Measurements from ENCODE around the gene ATP13A3.
A peak's percentile ranks its signal among the peaks of the same experiment; 100 is the strongest.
"Not testable (repeated sequence)": the region's sequence is repeated elsewhere in the genome, so short reads cannot be mapped to it uniquely, and the experiment has no call there.

ATP13A3 gene

GRCh38 chr3:194499516-194499915 is 12.7 kb upstream of the ATP13A3 start:
- DNase-seq = not testable (repeated sequence)

DNA sequence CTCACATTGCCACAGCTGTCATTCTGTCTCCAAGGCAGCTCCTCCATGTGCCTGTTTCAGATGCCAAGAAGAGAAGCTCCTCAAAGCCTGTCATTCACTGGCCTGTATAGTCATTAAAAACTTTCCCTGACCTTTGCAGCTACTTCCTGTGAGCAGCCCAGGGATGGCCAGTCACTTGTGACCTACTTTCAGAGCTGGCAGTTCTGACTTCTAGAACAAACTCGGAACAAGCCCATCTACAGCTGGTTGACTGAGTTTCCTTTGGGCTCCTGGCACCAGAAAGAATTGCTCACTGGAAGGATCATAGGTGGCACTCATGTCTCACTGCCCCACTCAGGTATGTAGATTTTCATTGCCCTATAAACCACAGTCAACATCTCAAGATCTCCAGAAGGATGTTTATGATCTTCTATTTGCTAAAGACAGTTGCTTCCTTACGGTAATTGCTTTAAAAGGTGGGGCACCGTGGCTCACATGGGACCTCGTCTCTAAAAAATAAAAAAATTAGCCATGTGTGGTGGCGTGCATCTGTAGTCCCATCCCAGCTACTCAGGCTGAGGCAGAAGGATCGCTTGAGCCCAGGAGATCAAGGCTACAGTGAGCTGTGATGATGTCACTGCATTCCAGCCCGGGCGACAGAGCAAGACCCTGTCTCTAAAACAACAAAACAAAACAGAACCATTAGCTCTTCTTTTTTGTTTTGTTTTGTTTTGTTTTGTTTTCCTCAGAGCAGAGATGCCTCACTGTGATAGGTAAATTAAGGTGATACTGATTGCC is 11.2 kb upstream of the ATP13A3 start:
- DNase-seq = no peak

DNA sequence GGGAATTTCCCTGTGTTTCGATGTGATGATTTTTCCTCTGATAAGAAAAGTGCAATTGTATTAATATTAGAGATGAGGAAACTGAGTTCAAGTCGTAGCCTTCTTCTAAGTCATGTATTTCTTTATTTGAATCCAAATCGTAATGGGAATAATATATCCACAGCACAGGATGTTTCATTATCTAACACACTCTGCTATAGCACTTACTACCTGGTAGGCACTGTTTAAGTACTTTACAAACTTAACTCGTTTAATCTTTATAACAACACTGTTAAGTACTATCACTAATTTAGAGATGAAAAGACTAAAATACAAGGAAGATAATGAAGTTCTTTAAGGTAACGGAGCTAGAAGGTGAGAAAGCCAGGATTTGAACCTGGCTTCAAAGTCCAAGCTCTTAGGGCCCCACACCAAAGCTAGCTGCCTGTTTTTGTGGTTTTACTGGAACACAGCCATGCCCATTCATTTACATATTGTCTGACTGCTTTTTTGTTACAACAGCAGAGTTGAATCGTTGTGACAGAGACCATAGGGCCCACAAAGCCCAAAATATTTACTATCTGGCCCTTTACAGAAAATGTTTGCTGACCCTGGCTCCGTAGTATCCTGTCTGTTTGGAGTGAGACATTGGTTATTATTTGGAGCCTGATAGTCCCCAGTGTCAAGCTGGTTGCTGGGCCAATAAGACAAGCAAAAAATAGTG is 9.6 kb upstream of the ATP13A3 start:
- DNase-seq = no peak

DNA sequence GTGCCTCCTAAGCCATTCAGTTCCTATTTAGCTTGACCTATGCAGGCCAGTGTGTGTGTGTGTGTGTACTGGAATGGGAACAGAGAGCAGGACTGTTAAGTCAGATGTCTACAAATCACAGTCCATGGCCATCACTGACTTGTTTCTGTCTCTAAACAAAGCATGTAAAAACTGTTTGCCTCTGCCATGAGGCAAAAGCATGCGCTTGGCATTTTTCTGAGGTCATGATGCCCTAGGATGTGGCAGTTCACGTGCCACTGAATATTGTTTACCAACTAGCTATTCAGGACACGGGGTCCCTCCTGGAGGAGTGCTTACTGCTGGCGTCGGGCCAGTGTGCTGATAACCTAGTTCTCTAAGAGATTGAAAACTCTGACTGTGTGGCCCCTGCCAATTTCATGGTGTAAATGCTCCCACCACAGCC is 8.2 kb upstream of the ATP13A3 start:
- DNase-seq = no peak

DNA sequence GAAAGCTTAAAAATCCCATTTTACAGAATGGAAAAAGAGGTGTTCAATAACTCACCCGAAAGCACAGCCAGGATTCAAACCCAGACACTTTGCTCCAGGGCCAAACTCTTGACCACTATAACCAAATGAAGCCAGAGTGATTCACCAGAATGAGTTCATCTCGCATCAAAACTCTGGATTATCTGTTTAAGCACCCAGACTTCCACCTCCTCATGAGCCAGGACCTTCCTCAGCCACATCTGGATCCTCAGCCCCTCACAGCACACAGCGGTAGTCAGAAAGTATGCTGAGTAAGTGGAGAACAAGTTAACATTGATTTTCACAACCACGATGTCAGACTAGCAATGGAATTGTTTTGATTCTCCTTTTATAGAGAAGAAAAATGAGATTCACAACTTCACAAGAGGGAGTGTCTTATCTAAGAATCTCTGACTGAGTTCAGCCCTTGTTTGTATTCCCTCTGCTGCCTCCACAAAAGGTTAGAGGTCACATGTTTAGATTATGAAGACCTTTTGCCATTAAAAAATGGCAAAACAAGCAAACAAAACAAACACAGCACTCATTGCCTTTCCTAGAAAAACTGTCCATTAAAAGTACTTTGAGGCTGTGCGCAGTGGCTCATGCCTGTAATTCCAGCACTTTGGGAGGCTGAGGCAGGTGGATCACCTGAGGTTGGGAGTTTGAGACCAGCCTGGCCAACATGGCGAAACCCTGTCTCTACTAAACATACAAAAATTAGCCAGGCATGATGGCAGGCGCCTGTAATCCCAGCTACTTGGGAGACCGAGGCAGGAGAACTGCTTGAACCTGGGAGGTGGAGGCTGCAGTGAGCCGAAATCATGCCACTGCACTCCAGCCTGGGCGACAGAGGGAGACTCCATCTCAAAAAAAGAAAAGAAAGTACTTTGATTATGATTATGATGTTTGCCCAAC is 7.5 kb upstream of the ATP13A3 start:
- DNase-seq = not testable (repeated sequence)

DNA sequence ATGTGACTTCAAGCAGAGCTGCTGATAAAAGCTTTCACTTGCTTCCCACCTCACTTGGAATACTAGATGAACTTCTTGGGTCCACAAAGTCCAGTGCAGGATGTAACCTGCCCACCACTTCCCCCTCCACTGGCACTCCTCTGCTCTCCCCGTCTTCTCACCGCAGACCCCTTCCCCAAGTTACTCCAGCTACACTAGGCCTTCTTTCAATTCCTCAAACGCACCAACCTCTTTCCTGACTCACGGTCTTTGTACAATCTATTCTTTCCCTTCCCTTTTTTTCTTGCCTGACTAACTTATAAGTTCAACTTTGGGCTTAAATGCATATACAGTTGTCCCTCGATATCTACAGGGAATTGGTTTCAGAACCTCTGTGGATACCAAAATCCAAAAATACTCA is 5.2 kb upstream of the ATP13A3 start:
- DNase-seq = no peak

DNA sequence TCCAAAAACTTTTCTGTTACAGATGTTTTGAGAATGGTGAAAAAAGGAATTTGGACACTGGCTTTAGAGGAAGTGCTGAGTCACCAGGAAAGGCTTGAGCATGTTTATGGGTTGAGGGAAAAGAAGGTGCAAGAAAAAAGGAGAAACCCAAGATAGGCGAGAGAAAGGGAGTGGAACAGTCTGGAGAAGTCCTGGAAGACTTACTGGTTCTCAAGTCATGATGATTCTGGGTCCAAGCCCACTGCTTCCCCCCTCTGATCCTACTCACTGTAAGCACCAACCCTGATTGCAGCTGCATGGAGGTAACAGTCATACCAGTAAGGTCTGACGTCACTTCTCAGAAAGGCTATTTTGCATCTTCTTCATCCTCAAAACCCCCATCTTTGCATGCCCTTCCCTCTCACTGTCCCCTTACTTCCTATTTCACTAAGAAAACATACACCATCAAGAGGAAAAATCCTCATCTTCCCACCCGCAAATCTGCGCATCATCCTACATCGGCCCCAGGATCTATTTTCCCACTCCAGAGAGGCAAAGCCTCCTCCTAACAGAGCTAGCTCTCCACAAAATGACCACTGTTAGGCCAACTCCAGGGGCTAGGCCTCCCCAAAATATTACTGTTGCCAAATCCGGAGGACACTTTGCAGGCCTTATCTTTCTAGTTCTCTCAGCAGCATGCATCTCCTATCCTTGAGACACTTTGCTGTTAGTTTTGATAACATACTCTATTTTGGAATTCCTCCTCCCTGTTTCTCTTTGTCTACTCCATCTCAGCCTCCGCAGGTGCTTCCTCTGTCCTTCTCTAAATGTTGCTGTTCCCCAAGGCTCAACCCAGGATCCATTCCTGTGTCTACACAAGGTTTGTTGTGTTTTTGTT is 3.2 kb upstream of the ATP13A3 start:
- peak; percentile 42 for DNase-seq

GRCh38 chr3:194488055-194488742 is 1.4 kb upstream of the ATP13A3 start:
- DNase-seq = no peak

DNA sequence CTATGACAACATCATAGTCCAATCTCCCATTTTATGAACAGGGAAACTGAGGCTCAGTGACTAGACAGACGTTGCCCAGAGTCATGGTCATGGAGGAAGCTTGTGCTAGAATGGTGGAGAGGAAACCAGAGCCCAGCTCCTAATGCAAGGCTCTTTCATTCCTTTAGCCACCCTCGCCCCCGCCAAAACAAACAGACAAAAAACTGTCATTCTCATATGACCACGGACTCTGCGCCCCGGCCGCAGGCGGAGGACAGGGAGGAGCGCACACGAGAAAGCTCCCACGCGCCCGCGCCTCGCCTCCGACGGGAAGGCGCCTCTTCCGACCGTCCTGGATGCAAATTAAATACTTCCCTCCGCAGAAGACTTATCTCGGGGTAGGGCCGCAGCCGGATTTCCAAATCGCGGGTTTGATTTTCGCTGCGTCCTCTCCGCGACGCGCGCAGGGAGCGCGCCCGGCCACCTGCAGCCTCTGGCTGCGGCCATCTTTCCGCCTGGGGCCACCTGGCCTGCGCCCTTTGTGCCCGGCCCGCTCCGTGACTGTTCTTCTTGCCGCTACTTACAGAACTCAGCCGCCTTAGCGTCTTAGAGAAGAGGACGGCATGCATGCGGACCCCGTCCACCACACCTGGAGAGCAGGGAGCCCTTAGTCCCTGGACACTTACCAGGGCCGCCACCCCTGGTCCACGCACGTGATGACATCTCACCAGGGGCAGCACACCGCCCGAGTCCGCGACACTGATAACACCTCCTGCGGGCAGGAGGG is 670 bp upstream of the ATP13A3 start:
- DNase-seq = peak; percentile 41

DNA sequence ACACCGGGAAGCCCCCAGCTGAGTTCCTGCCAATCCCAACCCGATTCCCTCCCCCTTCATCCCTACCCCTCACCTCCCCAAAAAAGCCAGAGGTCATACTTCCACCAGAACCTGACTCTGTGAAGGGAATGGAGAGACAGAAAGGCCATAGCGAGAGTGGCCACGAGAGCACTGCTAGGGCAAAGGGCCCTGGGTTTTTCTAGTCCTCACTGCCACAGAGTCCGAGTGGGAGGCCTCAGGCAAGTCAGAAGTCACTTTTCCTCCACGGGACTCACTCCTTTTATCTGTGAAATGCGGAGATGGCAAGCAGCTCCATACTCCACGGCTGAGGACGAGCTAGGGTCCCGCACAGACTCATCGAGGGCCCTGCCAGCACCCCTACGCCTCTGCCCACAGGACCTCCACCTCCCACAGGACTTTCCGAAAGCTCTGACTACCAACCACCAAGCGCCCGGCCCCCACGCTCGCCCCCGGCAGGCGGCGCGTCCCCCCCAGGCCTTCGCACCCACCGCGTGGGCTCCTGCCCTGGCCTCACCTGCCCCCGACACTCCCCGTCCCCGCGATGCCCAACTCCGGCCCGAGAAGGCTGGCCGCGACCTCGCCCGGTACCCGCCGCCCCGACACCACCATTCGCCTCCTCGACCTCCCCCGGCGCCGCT is 792 bp downstream of the ATP13A3 start:
- peak; percentile 68 for DNase-seq

DNA sequence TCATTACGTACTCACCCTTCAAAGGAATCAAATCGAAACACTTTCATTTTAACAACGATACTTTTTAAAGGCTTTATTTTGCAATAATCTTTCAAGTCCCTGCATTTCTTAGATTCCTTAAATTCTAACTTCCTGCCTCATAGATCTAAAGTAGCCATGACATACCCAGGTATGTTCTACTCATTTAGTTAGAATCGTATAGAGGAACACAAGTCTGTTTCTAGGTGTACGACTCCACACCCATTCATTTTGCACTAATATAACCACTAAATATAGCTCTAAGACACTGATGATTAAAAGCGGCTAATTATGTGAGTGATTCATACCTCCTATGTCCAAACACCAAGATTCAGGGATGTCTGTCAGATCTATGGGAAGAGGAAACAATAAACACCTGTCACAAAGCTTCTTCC is 1.3 kb downstream of the ATP13A3 start:
- DNase-seq = no peak

DNA sequence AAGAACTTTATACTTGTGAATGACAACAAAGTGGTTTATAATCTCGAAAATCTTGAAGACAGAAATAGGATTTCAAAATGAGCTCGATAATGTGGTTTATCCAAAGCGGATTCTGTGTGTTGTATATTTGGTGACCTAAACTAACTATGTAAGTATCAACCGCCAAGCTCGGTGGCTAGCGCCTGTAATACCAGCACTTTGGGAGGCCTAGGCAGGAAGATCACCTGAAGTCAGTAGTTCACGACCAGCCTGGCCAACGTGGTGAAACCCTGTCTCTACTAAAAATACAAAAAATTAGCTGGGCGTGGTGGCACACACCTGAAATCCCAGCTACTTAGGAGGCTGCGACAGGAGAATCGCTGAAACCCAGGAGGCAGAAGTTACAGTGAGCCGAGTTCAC is 2.2 kb downstream of the ATP13A3 start:
- no peak for DNase-seq

DNA sequence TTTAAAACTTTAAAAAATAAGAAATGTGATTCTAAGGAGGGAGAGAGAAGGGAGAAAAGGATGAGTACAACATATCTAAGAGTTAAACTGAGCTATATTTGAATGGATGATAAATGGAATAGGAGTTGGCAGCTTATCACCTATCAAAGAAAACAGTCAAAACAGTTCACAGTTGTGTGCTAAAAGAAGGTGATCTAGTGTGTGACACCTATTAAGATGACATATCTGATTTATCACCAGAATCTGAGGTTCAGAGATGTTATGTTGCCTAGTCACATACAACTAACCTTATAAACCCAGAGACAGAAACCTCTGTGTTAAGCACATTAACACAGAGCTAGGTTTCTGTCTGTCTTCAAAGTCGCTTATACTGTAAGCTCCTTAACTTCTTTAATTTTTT is 3.0 kb downstream of the ATP13A3 start:
- no peak for DNase-seq

GRCh38 chr3:194482830-194483229 is 4.0 kb downstream of the ATP13A3 start:
- not testable (repeated sequence) for DNase-seq

DNA sequence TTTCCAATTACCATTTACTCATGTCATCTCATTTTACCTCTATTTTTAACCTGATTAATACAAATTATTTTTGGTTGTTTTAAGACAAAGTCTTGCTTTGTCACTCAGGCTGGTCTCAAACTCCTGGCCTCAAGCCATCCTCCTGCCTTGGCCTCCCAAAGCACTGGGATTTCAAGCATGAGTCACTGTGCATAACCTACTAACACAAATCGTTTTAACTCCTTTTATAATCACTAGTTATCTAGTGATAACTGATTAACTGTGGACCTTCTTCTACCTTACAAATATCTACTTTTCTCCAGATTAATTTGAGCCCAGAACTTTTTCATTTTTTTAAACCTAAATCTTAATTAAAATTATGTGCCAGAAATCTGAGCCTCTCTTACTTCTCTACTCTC is 4.6 kb downstream of the ATP13A3 start:
- DNase-seq = no peak

DNA sequence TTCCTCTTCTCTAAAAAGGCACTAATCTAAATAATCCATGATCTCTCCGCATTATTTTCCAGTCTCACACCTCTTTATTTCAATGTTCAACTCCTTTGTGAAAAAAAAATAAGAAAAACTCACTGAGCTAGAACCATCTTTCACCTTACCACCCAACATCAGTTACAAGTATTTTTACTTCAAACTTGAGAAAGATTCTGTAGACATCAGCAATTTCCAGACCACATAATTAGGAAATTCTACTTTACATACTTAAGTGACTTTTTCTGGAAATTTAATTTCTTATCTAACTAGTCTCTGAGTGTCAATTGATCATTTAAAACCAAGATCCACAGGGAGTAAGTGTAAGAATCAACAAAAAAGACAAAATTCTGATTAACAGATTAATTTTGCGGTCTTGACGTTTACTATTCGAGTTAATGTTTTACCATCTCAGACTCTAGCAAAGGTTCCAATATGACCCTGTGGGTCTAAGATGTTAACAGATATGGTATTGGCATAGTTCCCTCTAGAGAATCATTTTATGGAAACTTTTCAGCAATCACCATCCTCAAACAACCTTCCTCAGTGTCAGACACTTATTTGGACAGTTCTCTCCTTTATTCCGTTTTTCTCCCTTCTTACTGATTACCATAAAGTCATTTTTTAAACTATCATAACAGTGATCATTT is 5.1 kb downstream of the ATP13A3 start:
- no peak for DNase-seq

GRCh38 chr3:194481103-194481502 is 5.7 kb downstream of the ATP13A3 start:
- no peak for DNase-seq

GRCh38 chr3:194476784-194477183 is 10.0 kb downstream of the ATP13A3 start:
- DNase-seq = no peak

GRCh38 chr3:194475978-194476377 is 10.8 kb downstream of the ATP13A3 start:
- no peak for DNase-seq

All from stimulated activated CD4-positive, alpha-beta T cell treated with anti-CD3 and anti-CD28 coated beads, Interleukin-4, amount 100 ng/mL, for 24 hours (primary cell).